ENCODE measurements around the gene WNT3.
"Not testable (repeated sequence)": the region's sequence is repeated elsewhere in the genome, so short reads cannot be mapped to it uniquely, and the experiment has no call there.

Gene WNT3

GRCh38 chr17:46780003-46780373 lies 38.5 kb downstream of the WNT3 start:
- DNase-seq = no peak

- no peak for DNase-seq
Observed at GRCh38 chr17:46777943-46778915, 40.3 kb downstream of the WNT3 start.

GRCh38 chr17:46776298-46777005 lies 42.0 kb downstream of the WNT3 start:
- no peak for DNase-seq

GRCh38 chr17:46774108-46774737 lies 44.3 kb downstream of the WNT3 start:
- DNase-seq = no peak

GRCh38 chr17:46773676-46774075 lies 44.8 kb downstream of the WNT3 start:
- DNase-seq = no peak

- no peak for DNase-seq
Observed at GRCh38 chr17:46773221-46773605, 45.3 kb downstream of the WNT3 start.

- no peak for DNase-seq
Observed at GRCh38 chr17:46772475-46773220, 45.8 kb downstream of the WNT3 start.

GRCh38 chr17:46771561-46772474 lies 46.7 kb downstream of the WNT3 start:
- peak; percentile 73 for DNase-seq

GRCh38 chr17:46770818-46771560 lies 47.5 kb downstream of the WNT3 start:
- peak; percentile 79 for DNase-seq

GRCh38 chr17:46770439-46770817 lies 48.1 kb downstream of the WNT3 start:
- no peak for DNase-seq

GRCh38 chr17:46769531-46770438 lies 48.7 kb downstream of the WNT3 start:
- peak; percentile 77 for DNase-seq

GRCh38 chr17:46768896-46769295 lies 49.6 kb downstream of the WNT3 start:
- DNase-seq = not testable (repeated sequence)

- no peak for DNase-seq
Observed at GRCh38 chr17:46768540-46768870, 50.0 kb downstream of the WNT3 start.

GRCh38 chr17:46766493-46767491 lies 51.7 kb downstream of the WNT3 start:
- DNase-seq = no peak

GRCh38 chr17:46765453-46765852 lies 53.0 kb downstream of the WNT3 start:
- DNase-seq = no peak

- no peak for DNase-seq
Observed at GRCh38 chr17:46764709-46765401, 53.6 kb downstream of the WNT3 start.

GRCh38 chr17:46764000-46764708 lies 54.3 kb downstream of the WNT3 start:
- DNase-seq = no peak

Data from retina (tissue), 1 donor.